NCI-H187 treated with DMSO at 0.1 percent for 48 hours (cell line): ENCODE data around the gene DDIT4.
"Not testable (repeated sequence)": the region's sequence is repeated elsewhere in the genome, so short reads cannot be mapped to it uniquely, and the experiment has no call there.

Experiments
- DNase-seq: peaks from one replicate; lab custom pipeline; 2025; lab: John Stamatoyannopoulos, UW

Gene DDIT4

GRCh38 chr10:72267819-72268399 lies 5.8 kb upstream of the DDIT4 start:
- no peak for DNase-seq

GRCh38 chr10:72268475-72269200 lies 5.1 kb upstream of the DDIT4 start:
- not testable (repeated sequence) for DNase-seq

GRCh38 chr10:72270607-72271281 lies 3.0 kb upstream of the DDIT4 start:
- DNase-seq = no peak

- DNase-seq = no peak
These were observed 875 bp upstream of the DDIT4 start for GRCh38 chr10:72272689-72273409.

- DNase-seq = no peak
These were observed 547 bp downstream of the DDIT4 start for GRCh38 chr10:72274213-72274729.

- no peak for DNase-seq
These were observed 1.1 kb downstream of the DDIT4 start for GRCh38 chr10:72274730-72275350.

- DNase-seq = no peak
These were observed 1.8 kb downstream of the DDIT4 start for GRCh38 chr10:72275351-72276012.

GRCh38 chr10:72276013-72276387 lies 2.3 kb downstream of the DDIT4 start:
- no peak for DNase-seq

GRCh38 chr10:72276421-72277339 lies 3.0 kb downstream of the DDIT4 start:
- no peak for DNase-seq

- no peak for DNase-seq
These were observed 3.7 kb downstream of the DDIT4 start for GRCh38 chr10:72277340-72277995.

- DNase-seq = no peak
These were observed 4.4 kb downstream of the DDIT4 start for GRCh38 chr10:72277996-72278667.

- DNase-seq = no peak
These were observed 5.1 kb downstream of the DDIT4 start for GRCh38 chr10:72278668-72279393.

- not testable (repeated sequence) for DNase-seq
These were observed 5.9 kb downstream of the DDIT4 start for GRCh38 chr10:72279587-72279986.

GRCh38 chr10:72283131-72283530 lies 9.4 kb downstream of the DDIT4 start:
- DNase-seq = no peak

GRCh38 chr10:72285972-72286521 lies 12.3 kb downstream of the DDIT4 start:
- DNase-seq = no peak

- no peak for DNase-seq
These were observed 17.4 kb downstream of the DDIT4 start for GRCh38 chr10:72291019-72291532.

GRCh38 chr10:72292223-72292691 lies 18.5 kb downstream of the DDIT4 start:
- no peak for DNase-seq
